ENCODE data around the gene CALD1.

DNA sequence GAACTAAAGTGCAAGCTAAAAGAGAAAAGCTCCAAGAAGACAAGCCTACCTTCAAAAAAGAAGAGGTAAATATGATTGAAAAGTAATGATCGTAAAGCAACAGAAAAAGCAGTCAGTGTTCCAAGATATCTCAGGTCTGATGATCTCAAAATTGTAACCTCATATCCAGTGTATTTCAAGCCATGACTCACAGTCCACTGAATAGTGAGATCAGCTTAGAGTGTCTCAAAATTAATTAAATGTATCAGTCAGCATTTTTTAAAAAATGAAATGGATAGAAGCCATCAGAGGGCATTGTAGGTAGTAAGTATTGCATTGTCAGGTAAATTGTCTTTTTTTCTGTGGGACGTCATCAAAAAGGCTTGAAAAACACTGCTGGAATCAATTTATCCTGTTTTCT is 156.3 kb downstream of the CALD1 start:
- TF ChIP-seq CTCF (IDR thresholded peaks at IDR 0.05; ENCODE audit: low read length) (no peak), EZH2 (IDR thresholded peaks at IDR 0.05; ENCODE audit: borderline replicate concordance, low read length) (no peak)

Measured in OCI-LY1 (cell line).